DOHH2 (cell line): Measurements from ENCODE around the gene OR7G1.
"Not testable (repeated sequence)": the region's sequence is repeated elsewhere in the genome, so short reads cannot be mapped to it uniquely, and the experiment has no call there.

Experiments used
- H3F3A ChIP-seq: fragments of 200-600 bp; sonication (generic), shearing (Covaris generic); 2 replicates; pipeline ENCODE4 v1.6.0; 2016; ENCODE audit warnings: antibody characterized with exemption, mild to moderate bottlenecking; ENCODE audit not compliant: control insufficient read depth, insufficient read depth
- H3K27ac ChIP-seq: fragments of 200-600 bp; sonication (generic); 2 replicates; pipeline ENCODE4 v1.5.1; 2014; ENCODE audit warnings: low read depth, mild to moderate bottlenecking, low read length, moderate library complexity
- H3K27me3 ChIP-seq: fragments of 200-600 bp; sonication (generic); 2 replicates; pipeline ENCODE4 v1.6.1; 2014; ENCODE audit warnings: mild to moderate bottlenecking, low read length, mixed read lengths; ENCODE audit not compliant: control insufficient read depth
- H3K36me3 ChIP-seq: fragments of 200-600 bp; sonication (generic); 2 replicates; pipeline ENCODE4 v1.6.1; 2014; ENCODE audit warnings: mild to moderate bottlenecking, low read length, moderate library complexity, mixed read lengths; ENCODE audit not compliant: control insufficient read depth
- H3K4me1 ChIP-seq: fragments of 200-600 bp; sonication (generic); 2 replicates; pipeline ENCODE4 v1.6.1; 2014; ENCODE audit warnings: mild to moderate bottlenecking, low read length, mixed read lengths; ENCODE audit not compliant: control insufficient read depth
- H3K4me2 ChIP-seq: fragments of 200-600 bp; sonication (generic); 2 replicates; pipeline ENCODE4 v1.6.0; 2014; ENCODE audit warnings: mild to moderate bottlenecking, low read length, moderate library complexity
- H3K4me3 ChIP-seq: fragments of 200-600 bp; sonication (generic); 2 replicates; pipeline ENCODE4 v1.5.1; 2014; ENCODE audit warnings: mild to moderate bottlenecking, low read length, mixed read lengths
- H3K79me2 ChIP-seq: fragments of 200-600 bp; sonication (generic); 2 replicates; pipeline ENCODE4 v1.6.1; 2014; ENCODE audit warnings: mild to moderate bottlenecking, low read length, mixed read lengths; ENCODE audit not compliant: control insufficient read depth
- H3K9me2 ChIP-seq: fragments of 200-600 bp; sonication (generic); replicated peaks from 2 replicates; pipeline ENCODE4 v1.6.1; 2014; ENCODE audit warnings: mild to moderate bottlenecking, low read length, mixed read lengths; ENCODE audit not compliant: control insufficient read depth
- H3K9me3 ChIP-seq: fragments of 200-600 bp; sonication (generic); 2 replicates; pipeline ENCODE4 v1.6.1; 2014; ENCODE audit warnings: antibody characterized with exemption, low read length, mixed read lengths; ENCODE audit not compliant: control insufficient read depth, insufficient read depth
- H4K20me1 ChIP-seq: fragments of 200-600 bp; sonication (generic); 2 replicates; pipeline ENCODE4 v1.6.0; 2014; ENCODE audit warnings: low read depth, mild to moderate bottlenecking, antibody characterized with exemption, low read length, moderate library complexity; ENCODE audit not compliant: control insufficient read depth, insufficient read depth
- EZH2phosphoT487 ChIP-seq: fragments of 200-600 bp; sonication (generic); IDR thresholded peaks from 2 replicates; pipeline ENCODE4 v1.6.1; 2017; ENCODE audit warnings: borderline replicate concordance, mild to moderate bottlenecking, antibody characterized with exemption, low read length, moderate library complexity, mixed read lengths
- TF ChIP-seq, protein P1 (sequence below): fragments of 200-600 bp; sonication (generic); IDR thresholded peaks from one replicate; pipeline ENCODE4 v1.5.1; 2014; ENCODE audit warnings: antibody characterized with exemption, mild to moderate bottlenecking, low read depth, low read length; ENCODE audit not compliant: poor library complexity, severe bottlenecking

Gene OR7G1

DNA sequence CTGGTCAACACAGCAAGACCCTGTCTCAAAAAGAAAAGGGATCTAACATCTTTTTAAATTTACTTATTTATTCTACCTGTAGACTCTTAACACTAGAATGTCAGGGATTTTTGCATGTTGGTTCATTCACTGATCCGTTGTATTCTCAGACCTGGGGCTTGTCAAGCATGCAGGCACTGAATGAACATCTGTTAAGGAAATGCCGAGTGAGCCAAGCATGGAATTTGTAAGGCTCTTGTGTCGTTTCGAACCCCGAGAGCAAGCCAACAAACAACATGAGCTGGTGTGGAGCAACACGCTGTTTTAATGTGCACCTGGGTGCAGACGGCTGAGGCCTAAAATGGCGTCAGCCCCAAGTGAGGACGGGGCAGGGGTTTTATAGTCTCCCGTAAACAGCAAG is 38.7 kb downstream of the OR7G1 start:
- Histone ChIP-seq H3K27me3 (no peaks in the 10 kb centered on the region), H3K36me3 (no peaks in the 10 kb centered on the region), H3K27ac (no peak overlapping the region), H3F3A (no peaks in the 10 kb centered on the region), H3K4me1 (no peaks in the 10 kb centered on the region), H3K4me3 (no peak overlapping the region), H3K9me3 (no peaks in the 10 kb centered on the region), H4K20me1 (no peaks in the 10 kb centered on the region), H3K79me2 (no peaks in the 10 kb centered on the region), H3K9me2 (no peaks in the 10 kb centered on the region), H3K4me2 (no peak overlapping the region)
- no peak for TF ChIP-seq EZH2phosphoT487
- TF ChIP-seq, protein P1, sequence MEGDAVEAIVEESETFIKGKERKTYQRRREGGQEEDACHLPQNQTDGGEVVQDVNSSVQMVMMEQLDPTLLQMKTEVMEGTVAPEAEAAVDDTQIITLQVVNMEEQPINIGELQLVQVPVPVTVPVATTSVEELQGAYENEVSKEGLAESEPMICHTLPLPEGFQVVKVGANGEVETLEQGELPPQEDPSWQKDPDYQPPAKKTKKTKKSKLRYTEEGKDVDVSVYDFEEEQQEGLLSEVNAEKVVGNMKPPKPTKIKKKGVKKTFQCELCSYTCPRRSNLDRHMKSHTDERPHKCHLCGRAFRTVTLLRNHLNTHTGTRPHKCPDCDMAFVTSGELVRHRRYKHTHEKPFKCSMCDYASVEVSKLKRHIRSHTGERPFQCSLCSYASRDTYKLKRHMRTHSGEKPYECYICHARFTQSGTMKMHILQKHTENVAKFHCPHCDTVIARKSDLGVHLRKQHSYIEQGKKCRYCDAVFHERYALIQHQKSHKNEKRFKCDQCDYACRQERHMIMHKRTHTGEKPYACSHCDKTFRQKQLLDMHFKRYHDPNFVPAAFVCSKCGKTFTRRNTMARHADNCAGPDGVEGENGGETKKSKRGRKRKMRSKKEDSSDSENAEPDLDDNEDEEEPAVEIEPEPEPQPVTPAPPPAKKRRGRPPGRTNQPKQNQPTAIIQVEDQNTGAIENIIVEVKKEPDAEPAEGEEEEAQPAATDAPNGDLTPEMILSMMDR: no peak

DNA sequence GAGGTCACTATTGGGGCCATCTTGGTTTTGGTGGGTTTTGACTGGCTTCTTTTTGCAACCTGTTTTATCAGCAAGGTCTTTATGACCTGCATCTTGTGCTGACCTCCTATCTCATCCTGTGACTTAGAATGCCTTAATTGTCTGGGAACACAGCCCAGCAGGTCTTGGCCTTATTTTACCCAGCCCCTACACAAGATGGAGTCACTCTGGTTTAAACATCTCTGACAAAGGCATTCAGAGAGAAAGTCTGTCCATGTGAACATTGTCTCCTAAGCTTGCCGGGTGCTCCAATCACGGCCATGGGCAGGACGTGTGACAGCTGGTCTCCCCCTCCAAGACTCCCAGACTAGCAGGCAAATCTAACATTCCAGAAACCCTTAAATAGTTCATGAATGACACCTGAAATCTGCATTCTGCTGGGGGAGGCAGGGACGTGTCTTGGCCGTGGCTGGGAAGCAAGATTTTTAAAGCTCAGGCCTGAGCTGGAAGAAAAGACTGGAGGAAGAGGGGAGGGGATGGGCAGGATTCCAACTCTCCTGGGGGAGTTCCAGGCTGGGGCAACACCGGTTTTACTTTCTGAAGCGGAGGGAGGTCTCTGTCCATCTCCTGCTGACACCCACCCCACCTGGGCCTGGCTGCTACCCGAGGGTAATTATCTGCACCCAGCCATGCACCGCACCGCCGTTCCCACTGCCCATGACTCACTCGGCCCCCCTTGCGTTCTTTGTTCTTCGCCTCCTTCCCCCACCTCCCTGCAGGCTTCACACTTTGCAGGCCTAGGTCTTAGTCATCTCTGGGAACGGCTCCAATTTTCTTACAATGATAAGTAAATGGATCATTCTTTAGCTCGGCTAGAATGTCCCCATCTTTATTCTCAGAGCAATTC is 40.3 kb downstream of the OR7G1 start:
- Histone ChIP-seq H3K27me3 (no peaks in the 10 kb centered on the region), H3K4me3 (no peak overlapping the region), H3K9me2 (no peaks in the 10 kb centered on the region), H3K4me2 (no peak overlapping the region), H4K20me1 (no peaks in the 10 kb centered on the region), H3K9me3 (no peaks in the 10 kb centered on the region), H3K4me1 (no peaks in the 10 kb centered on the region), H3F3A (no peaks in the 10 kb centered on the region), H3K79me2 (no peaks in the 10 kb centered on the region), H3K36me3 (no peaks in the 10 kb centered on the region), H3K27ac (no peak overlapping the region)
- no peak for TF ChIP-seq EZH2phosphoT487
- TF ChIP-seq, protein P1: no peak

DNA sequence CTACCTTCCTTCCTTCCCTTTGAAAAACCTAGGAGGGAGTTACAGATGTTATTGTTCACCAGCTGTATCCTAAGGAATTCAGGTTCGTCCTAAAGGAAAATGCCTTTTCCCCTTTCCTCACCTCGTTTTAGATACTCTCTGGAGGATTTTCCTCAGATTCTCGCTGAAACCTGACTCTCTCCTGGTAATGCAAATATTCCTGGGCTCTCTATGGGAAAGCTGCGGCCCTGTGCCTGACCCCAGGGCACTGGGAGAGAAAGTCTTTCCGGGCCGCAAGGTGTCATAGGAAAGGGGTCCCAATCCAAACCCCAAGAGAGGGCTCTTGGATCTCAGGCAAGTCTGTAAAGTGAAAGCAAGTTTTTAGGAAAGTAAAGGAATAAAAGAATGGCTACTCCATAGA is 41.8 kb downstream of the OR7G1 start:
- no peaks in the 10 kb centered on the region for H3K4me1 ChIP-seq
- no peak overlapping the region for H3K4me2 ChIP-seq
- H3K36me3 ChIP-seq: no peaks in the 10 kb centered on the region
- H3F3A ChIP-seq: no peaks in the 10 kb centered on the region
- H4K20me1 ChIP-seq: no peaks in the 10 kb centered on the region
- H3K79me2 ChIP-seq: no peaks in the 10 kb centered on the region
- H3K9me3 ChIP-seq: no peaks in the 10 kb centered on the region
- H3K27me3 ChIP-seq: no peaks in the 10 kb centered on the region
- H3K27ac ChIP-seq: no peak overlapping the region
- H3K9me2 ChIP-seq: no peaks in the 10 kb centered on the region
- TF ChIP-seq, protein P1: no peak
- TF ChIP-seq EZH2phosphoT487: no peak
- no peak overlapping the region for H3K4me3 ChIP-seq

DNA sequence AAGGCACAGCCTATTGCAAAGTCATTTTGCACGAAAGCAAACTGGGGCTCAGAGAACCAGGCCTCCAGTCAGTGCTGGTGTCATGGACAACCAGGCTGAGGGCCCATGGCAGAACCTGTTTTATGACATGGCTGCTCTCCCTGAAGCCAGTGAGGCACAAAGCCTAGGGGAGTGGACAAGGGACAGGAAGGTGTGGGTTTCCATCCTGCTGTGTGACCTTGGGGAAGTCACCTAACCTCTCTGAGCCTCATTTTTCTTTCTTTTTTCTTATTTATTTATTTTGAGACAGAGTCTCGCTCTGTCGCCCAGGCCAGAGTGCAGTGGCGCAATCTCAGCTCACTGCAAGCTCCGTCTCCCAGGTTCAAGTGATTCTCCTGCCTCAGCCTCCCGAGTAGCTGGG is 43.8 kb downstream of the OR7G1 start:
- H3K9me2 ChIP-seq, H3K36me3 ChIP-seq, H4K20me1 ChIP-seq, H3K4me2 ChIP-seq, H3K27ac ChIP-seq, H3K79me2 ChIP-seq, H3K4me1 ChIP-seq, H3K4me3 ChIP-seq, H3F3A ChIP-seq, H3K27me3 ChIP-seq, H3K9me3 ChIP-seq: not testable (repeated sequence)
